Naive thymus-derived CD8-positive, alpha-beta T cell (primary cell): ENCODE data around the gene PTCD3. TPM values are rescaled to one million over a fixed set of nuclear protein-coding genes. Genes with fewer than 3 reads are reported as not detected.

Source experiments
- polyA plus RNA-seq, 3 donors: library from polyadenylated mRNA; unstranded; fragments of 300-500 nt; fragmentation: Illumina TruSeq; gene quantifications; one replicate each; pipeline ENCODE4 v1.2.3, GENCODE V29; 2021
- total RNA-seq, 8 experiments: library from RNA in 2 of 8; stranded (reverse) in 2 of 8; gene quantifications; one replicate each; pipeline ENCODE4 v1.2.3 and lab custom pipeline; 2021 to 2026

PTCD3 gene
- total and polyA plus RNA-seq, 5 experiments from 2014 or later = 41.5 to 202 (median 42.1) TPM

Other genes with a start within 250 kb of the PTCD3 start
- 10 to 100 TPM; 42.1 to 44.1 TPM for gene ST3GAL5, start 217.2 kb upstream of the PTCD3 start, total RNA-seq
- 10 to 100 TPM; 17.1 to 23.8 (median 17.3) TPM for gene ST3GAL5, start 217.2 kb upstream of the PTCD3 start, polyA plus RNA-seq
- 10 to 100 TPM; 20.0 to 22.9 TPM for gene POLR1A, start 349 bp upstream of the PTCD3 start, total RNA-seq
- gene POLR1A, start 349 bp upstream of the PTCD3 start, polyA plus RNA-seq = 1 to 10 TPM; 1.1 to 5.7 (median 3.0) TPM
- gene IMMT, start 89.2 kb downstream of the PTCD3 start, total RNA-seq = 10 to 100 TPM; 79.7 to 86.2 TPM
- gene IMMT, start 89.2 kb downstream of the PTCD3 start, polyA plus RNA-seq = 10 to 100 TPM; 47.5 to 71.9 (median 61.4) TPM
- gene MRPL35, start 93.2 kb downstream of the PTCD3 start, total RNA-seq = 10 to 100 TPM; 17.8 to 22.8 TPM
- gene MRPL35, start 93.2 kb downstream of the PTCD3 start, polyA plus RNA-seq = 10 to 100 TPM; 17.5 to 40.6 (median 24.7) TPM
- gene REEP1, start 231.4 kb downstream of the PTCD3 start, total RNA-seq = under 1 TPM in 1 of 2 experiments, not detected in 1; 0.10 TPM
- gene REEP1, start 231.4 kb downstream of the PTCD3 start, polyA plus RNA-seq = not detected